GM12878 (cell line): ENCODE measurements around the gene HSPE1. TPM values are rescaled to one million over a fixed set of nuclear protein-coding genes. Genes with fewer than 3 reads are reported as not detected.

Experiments used
- ASH2L ChIP-seq: fragments of 300-600, 200-600 bp; sonication (generic); IDR thresholded peaks from 2 replicates; pipeline ENCODE4 v1.6.1; 2017; ENCODE audit warnings: low read depth, mild to moderate bottlenecking, borderline replicate concordance
- BCL11A ChIP-seq: IDR thresholded peaks from 2 replicates; pipeline ENCODE4 v1.6.1; 2011; ENCODE audit warnings: low read depth, low read length
- CBX5 ChIP-seq: sonication (generic); IDR thresholded peaks from 2 replicates; pipeline ENCODE4 v1.6.1; 2016; ENCODE audit warnings: low read depth, moderate library complexity, mild to moderate bottlenecking, inconsistent platforms
- EZH2 ChIP-seq: IDR thresholded peaks from 2 replicates; pipeline ENCODE4 v1.6.1; 2012; ENCODE audit warnings: low read depth, mild to moderate bottlenecking, control low read depth, inconsistent platforms, low read length, borderline replicate concordance; ENCODE audit not compliant: control insufficient read depth
- IKZF2 ChIP-seq, 2 experiments: fragments of 450-650 bp; IDR thresholded peaks; 2 replicates each; pipeline ENCODE4 v1.6.1; 2017; ENCODE audit warnings: mild to moderate bottlenecking in 2 of 2, moderate library complexity in 2 of 2
- MLLT1 ChIP-seq: fragments of 450-650 bp; IDR thresholded peaks from 2 replicates; pipeline ENCODE4 v1.6.1; 2016; ENCODE audit warnings: mild to moderate bottlenecking
- NFIC ChIP-seq: IDR thresholded peaks from 2 replicates; pipeline ENCODE4 v1.6.1; 2012; ENCODE audit warnings: low read depth, mild to moderate bottlenecking, inconsistent platforms, low read length, moderate library complexity
- NR2F1 ChIP-seq: fragments of 450-650 bp; conservative IDR thresholded peaks from 2 replicates; pipeline ENCODE4 v1.6.1; 2017; ENCODE audit warnings: mild to moderate bottlenecking
- PAX8 ChIP-seq: fragments of 450-650 bp; IDR thresholded peaks from 2 replicates; pipeline ENCODE4 v1.6.1; 2017; ENCODE audit warnings: mild to moderate bottlenecking, moderate library complexity
- POU2F2 ChIP-seq: IDR thresholded peaks from 3 replicates; pipeline ENCODE4 v1.6.1; 2011; ENCODE audit warnings: low read depth, mild to moderate bottlenecking, low read length, borderline replicate concordance
- RAD51 ChIP-seq: fragments of 450-650 bp; IDR thresholded peaks from 2 replicates; pipeline ENCODE4 v1.6.1; 2016; ENCODE audit warnings: moderate library complexity, mild to moderate bottlenecking, inconsistent platforms
- SIX5 ChIP-seq: IDR thresholded peaks from 2 replicates; pipeline ENCODE4 v1.6.1; 2011; ENCODE audit warnings: mild to moderate bottlenecking, low read depth, low read length, moderate library complexity; ENCODE audit not compliant: severe bottlenecking
- SREBF1 ChIP-seq: IDR thresholded peaks from 2 replicates; pipeline ENCODE4 v1.6.1; 2012; ENCODE audit warnings: mild to moderate bottlenecking, low read length
- STAT3 ChIP-seq: IDR thresholded peaks from 2 replicates; pipeline ENCODE4 v1.6.1; 2011; ENCODE audit warnings: low read depth, low read length, improper control_type of control experiment
- SUPT20H ChIP-seq: IDR thresholded peaks from 2 replicates; pipeline ENCODE4 v1.6.1; 2011; ENCODE audit warnings: low read depth, mild to moderate bottlenecking, low read length, moderate library complexity, borderline replicate concordance; ENCODE audit not compliant: control insufficient read depth
- YBX1 ChIP-seq: fragments of 450-650 bp; IDR thresholded peaks from 2 replicates; pipeline ENCODE4 v1.6.1; 2016; ENCODE audit warnings: antibody characterized with exemption
- ZNF274 ChIP-seq: IDR thresholded peaks from one replicate; pipeline ENCODE4 v1.8.0; 2011; ENCODE audit not compliant: insufficient read length, insufficient read depth
- ZSCAN29 ChIP-seq: fragments of 450-650 bp; IDR thresholded peaks from 2 replicates; pipeline ENCODE4 v1.6.1; 2017; ENCODE audit warnings: mild to moderate bottlenecking, moderate library complexity
- polyA plus RNA-seq, 11 experiments: library from polyadenylated mRNA; depleted of rRNA in 4 of 11; unstranded in 6 of 11; stranded (reverse) in 5 of 11; fragments of >200 nt; fragmentation: Nextera tagmentation in 4 of 11; fragmentation: Illumina TruSeq in 1 of 11; extraction: Ambion mirVana in 4 of 11; extraction: Trizol in 1 of 11; gene quantifications; 1 replicate in 1 of 11; 2 replicates in 10 of 11; pipeline versions ENCODE4 v1.2.1 to v1.2.3, GENCODE V29; 2011 to 2016; ENCODE audit warnings: inconsistent platforms in 2 of 11, missing spikeins in 2 of 11, low read depth in 1 of 11
- total RNA-seq, 4 experiments: library from RNA; depleted of rRNA in 3 of 4; stranded (reverse); fragments of >200 nt in 3 of 4; fragmentation: Illumina TruSeq in 1 of 4; extraction: Trizol in 1 of 4; gene quantifications; 2 replicates each; pipeline versions ENCODE4 v1.2.1 to v1.2.3, GENCODE V29; 2013 to 2021
- TF ChIP-seq, protein P1 (sequence below): fragments of 450-650 bp; formaldehyde crosslinking; IDR thresholded peaks from 2 replicates; pipeline ENCODE4 v1.4.0; 2020; ENCODE audit warnings: mild to moderate bottlenecking, moderate library complexity
- TF ChIP-seq, protein P2 (sequence below): fragments of 450-650 bp; IDR thresholded peaks from 2 replicates; pipeline ENCODE4 v1.6.1; 2017; ENCODE audit warnings: low read depth, mild to moderate bottlenecking, moderate library complexity
- TF ChIP-seq, protein P3 (sequence below): IDR thresholded peaks from 2 replicates; pipeline ENCODE4 v1.6.1; 2011; ENCODE audit warnings: borderline replicate concordance, low read depth, mild to moderate bottlenecking, moderate library complexity, mixed read lengths, low read length; ENCODE audit not compliant: insufficient read depth; ENCODE audit errors: extremely low read length

The HSPE1 gene
- total and polyA plus RNA-seq, 10 of the 15 experiments (the other 5 are each of a cell fraction or from before 2014, with no cell fraction given), result 180 to 1,096 (median 505) TPM

DNA sequence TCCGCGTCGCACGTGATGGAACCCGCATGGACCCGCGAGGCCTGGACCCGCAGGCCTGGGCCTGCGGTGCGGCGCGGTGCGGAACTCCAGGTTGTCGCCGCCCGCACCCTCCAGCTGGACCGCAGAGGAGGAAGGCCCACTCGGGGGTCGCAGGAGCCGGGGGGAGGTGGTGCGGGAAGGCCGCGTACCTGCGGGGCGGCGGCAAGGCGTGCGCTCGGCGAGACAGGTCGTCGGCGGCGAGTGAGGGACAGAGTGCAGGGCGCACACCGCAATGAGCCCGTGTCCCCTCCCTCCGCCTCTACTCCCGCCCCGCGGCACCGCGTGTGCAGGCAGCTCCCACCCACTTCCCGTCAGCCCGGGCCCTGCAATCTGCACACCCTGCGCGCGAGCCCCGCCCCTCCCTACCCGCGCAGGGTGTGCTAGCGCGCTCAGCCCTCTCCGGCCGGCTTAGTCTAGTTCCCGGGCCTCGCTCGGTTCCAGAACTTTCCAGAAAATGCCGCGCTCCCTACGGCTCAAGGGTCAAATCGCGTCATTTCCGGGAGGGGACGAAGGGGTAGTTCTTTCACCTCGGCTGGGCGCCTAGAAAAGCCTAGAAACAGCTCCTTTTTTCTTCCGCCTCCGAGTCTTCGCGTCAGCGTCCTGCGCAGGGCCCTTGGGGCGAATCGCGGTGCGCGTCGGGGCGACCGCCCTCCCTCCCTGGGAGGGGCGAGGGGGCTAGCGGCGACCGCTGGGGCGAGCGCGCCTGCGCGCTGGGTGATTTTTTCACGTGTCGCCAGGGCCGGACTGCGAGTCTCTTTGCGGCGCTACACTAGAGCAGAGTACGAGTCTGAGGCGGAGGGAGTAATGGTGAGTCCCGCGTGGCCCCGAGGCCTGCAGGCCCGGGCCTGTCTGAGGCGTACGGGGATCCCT, at the start of gene HSPE1, which contains the start of gene HSPD1 (continued):
- TF ChIP-seq SREBF1, result peak; percentile 19; the same call in 1 of the 2 replicates
- TF ChIP-seq SIX5, result peak; percentile 41
- TF ChIP-seq, protein P1, sequence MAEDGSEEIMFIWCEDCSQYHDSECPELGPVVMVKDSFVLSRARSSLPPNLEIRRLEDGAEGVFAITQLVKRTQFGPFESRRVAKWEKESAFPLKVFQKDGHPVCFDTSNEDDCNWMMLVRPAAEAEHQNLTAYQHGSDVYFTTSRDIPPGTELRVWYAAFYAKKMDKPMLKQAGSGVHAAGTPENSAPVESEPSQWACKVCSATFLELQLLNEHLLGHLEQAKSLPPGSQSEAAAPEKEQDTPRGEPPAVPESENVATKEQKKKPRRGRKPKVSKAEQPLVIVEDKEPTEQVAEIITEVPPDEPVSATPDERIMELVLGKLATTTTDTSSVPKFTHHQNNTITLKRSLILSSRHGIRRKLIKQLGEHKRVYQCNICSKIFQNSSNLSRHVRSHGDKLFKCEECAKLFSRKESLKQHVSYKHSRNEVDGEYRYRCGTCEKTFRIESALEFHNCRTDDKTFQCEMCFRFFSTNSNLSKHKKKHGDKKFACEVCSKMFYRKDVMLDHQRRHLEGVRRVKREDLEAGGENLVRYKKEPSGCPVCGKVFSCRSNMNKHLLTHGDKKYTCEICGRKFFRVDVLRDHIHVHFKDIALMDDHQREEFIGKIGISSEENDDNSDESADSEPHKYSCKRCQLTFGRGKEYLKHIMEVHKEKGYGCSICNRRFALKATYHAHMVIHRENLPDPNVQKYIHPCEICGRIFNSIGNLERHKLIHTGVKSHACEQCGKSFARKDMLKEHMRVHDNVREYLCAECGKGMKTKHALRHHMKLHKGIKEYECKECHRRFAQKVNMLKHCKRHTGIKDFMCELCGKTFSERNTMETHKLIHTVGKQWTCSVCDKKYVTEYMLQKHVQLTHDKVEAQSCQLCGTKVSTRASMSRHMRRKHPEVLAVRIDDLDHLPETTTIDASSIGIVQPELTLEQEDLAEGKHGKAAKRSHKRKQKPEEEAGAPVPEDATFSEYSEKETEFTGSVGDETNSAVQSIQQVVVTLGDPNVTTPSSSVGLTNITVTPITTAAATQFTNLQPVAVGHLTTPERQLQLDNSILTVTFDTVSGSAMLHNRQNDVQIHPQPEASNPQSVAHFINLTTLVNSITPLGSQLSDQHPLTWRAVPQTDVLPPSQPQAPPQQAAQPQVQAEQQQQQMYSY, result no peak
- TF ChIP-seq EZH2, result no peak
- peak; percentile 44; the same call in 1 of the 2 replicates for TF ChIP-seq NFIC
- TF ChIP-seq ZSCAN29, result 0 out of 2 replicates have a peak, but pooled peaks have one; percentile 78
- TF ChIP-seq RAD51, result peak; percentile 55
- no peak for TF ChIP-seq ZNF274
- TF ChIP-seq PAX8, result no peak
- TF ChIP-seq BCL11A, result no peak; the same call in 1 of the 2 replicates
- TF ChIP-seq POU2F2, result peak; percentile 87
- TF ChIP-seq ASH2L, result no peak
- no peak for TF ChIP-seq STAT3
- TF ChIP-seq, protein P2, sequence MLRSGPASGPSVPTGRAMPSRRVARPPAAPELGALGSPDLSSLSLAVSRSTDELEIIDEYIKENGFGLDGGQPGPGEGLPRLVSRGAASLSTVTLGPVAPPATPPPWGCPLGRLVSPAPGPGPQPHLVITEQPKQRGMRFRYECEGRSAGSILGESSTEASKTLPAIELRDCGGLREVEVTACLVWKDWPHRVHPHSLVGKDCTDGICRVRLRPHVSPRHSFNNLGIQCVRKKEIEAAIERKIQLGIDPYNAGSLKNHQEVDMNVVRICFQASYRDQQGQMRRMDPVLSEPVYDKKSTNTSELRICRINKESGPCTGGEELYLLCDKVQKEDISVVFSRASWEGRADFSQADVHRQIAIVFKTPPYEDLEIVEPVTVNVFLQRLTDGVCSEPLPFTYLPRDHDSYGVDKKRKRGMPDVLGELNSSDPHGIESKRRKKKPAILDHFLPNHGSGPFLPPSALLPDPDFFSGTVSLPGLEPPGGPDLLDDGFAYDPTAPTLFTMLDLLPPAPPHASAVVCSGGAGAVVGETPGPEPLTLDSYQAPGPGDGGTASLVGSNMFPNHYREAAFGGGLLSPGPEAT, result peak; percentile 89
- peak; percentile 98 for TF ChIP-seq YBX1
- TF ChIP-seq NR2F1, result peak; percentile 100
- TF ChIP-seq, protein P3, sequence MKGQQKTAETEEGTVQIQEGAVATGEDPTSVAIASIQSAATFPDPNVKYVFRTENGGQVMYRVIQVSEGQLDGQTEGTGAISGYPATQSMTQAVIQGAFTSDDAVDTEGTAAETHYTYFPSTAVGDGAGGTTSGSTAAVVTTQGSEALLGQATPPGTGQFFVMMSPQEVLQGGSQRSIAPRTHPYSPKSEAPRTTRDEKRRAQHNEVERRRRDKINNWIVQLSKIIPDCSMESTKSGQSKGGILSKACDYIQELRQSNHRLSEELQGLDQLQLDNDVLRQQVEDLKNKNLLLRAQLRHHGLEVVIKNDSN, result peak; percentile 55
- TF ChIP-seq CBX5, result 0 out of 2 replicates have a peak, but pooled peaks have one; percentile 69
- peak; percentile 42; the same call in 1 of the 2 replicates for TF ChIP-seq MLLT1
- TF ChIP-seq SUPT20H, result no peak
- TF ChIP-seq IKZF2 (IDR thresholded peaks at IDR 0.05), result peak; percentile 93 to 94
